Fibroblast of the aortic adventitia (primary cell): ENCODE results near the gene RARG. TPM values are rescaled to one million over a fixed set of nuclear protein-coding genes. Genes with fewer than 3 reads are reported as not detected.

Experiments used
- DNase-seq: peaks from one replicate; pipeline ENCODE4 v3.0.0-alpha.2; 2010; ENCODE audit warnings: low read depth
- H3K4me3 ChIP-seq: 2 replicates; pipeline ENCODE4 v1.5.1; 2011; ENCODE audit warnings: low read depth, mild to moderate bottlenecking, control low read depth, low read length, moderate library complexity
- CTCF ChIP-seq: IDR thresholded peaks from 2 replicates; pipeline ENCODE4 v1.5.1; 2011; ENCODE audit warnings: mild to moderate bottlenecking, low read length, control low read depth, inconsistent platforms; ENCODE audit not compliant: insufficient read depth
- total RNA-seq: library from RNA; depleted of rRNA; stranded (reverse); fragments of >200 nt; gene quantifications from 2 replicates; pipeline ENCODE4 v1.2.3, GENCODE V29; 2012; ENCODE audit warnings: low replicate concordance

The RARG gene
- total RNA-seq, 1 donor, result 43.9 TPM

GRCh38 chr12:53245286-53245685 lies 13.3 kb upstream of the RARG start:
- TF ChIP-seq CTCF, result no peak
- H3K4me3 ChIP-seq, result no peak overlapping the region
- DNase-seq, result no peak

- no peak overlapping the region for H3K4me3 ChIP-seq
- no peak for TF ChIP-seq CTCF
- DNase-seq, result no peak
These were observed 12.3 kb upstream of the RARG start for GRCh38 chr12:53244337-53244736.

GRCh38 chr12:53241623-53242412 lies 9.8 kb upstream of the RARG start:
- no peak for TF ChIP-seq CTCF
- no peak overlapping the region for H3K4me3 ChIP-seq
- DNase-seq, result no peak

- TF ChIP-seq CTCF, result no peak
- no peak for DNase-seq
- H3K4me3 ChIP-seq, result no peak overlapping the region
These were observed 7.7 kb upstream of the RARG start for GRCh38 chr12:53239643-53240258.

GRCh38 chr12:53236443-53237111 lies 4.6 kb upstream of the RARG start:
- TF ChIP-seq CTCF, result no peak
- no peak for DNase-seq

GRCh38 chr12:53235742-53236442 lies 3.9 kb upstream of the RARG start:
- DNase-seq, result no peak
- no peak overlapping the region for H3K4me3 ChIP-seq
- no peak for TF ChIP-seq CTCF

More at GRCh38 chr12:53236443-53237111, 4.6 kb upstream of the RARG start:
- no peak overlapping the region for H3K4me3 ChIP-seq
